Measurements from ENCODE around the gene CYP26A1.

Gene CYP26A1

DNA sequence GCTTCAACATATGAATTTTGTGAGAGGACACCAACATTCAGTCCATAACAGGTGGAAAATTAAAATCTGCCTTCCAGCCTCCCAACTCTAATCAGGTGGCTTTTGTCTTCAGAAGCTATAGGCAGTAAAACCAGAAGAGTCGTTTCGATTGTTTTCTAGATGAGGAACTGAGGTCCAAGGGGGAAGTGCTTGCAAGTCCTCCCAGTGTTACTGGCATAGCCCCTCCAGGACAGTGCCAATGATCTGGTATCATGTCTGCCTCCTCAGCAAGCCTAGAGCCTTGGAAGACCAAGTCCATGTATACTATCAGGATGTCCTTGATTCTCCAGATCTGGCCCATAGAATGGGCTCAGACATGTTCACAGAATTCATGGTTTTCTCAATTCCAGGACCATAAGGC, 16.9 kb downstream of the CYP26A1 start:
- no peak overlapping the region for H3K4me3 ChIP-seq (ENCODE audit: low read length)
- H3K4me2 ChIP-seq (ENCODE audit: low read length) = no peak overlapping the region
- no peaks in the 10 kb centered on the region for H3K27me3 ChIP-seq (ENCODE audit: low read depth, low read length)
- H3K27ac ChIP-seq (ENCODE audit: low read length) = no peak overlapping the region
- no peaks in the 10 kb centered on the region for H3K79me2 ChIP-seq (ENCODE audit: low read length)
- no peak overlapping the region for H2AFZ ChIP-seq (ENCODE audit: low read depth, low read length)
- no peaks in the 10 kb centered on the region for H3K4me1 ChIP-seq (ENCODE audit: low read length)
- no peak overlapping the region for H3K9ac ChIP-seq (ENCODE audit: low read length)
- H3K36me3 ChIP-seq (replicated peaks; ENCODE audit: low read depth, low read length) = no peaks in the 10 kb centered on the region
- H3K9me3 ChIP-seq (ENCODE audit: insufficient read depth, low read length) = no peaks in the 10 kb centered on the region
- TF ChIP-seq EZH2phosphoT487 (IDR thresholded peaks at IDR 0.05; ENCODE audit: low read depth) = no peak
- TF ChIP-seq, protein P1, sequence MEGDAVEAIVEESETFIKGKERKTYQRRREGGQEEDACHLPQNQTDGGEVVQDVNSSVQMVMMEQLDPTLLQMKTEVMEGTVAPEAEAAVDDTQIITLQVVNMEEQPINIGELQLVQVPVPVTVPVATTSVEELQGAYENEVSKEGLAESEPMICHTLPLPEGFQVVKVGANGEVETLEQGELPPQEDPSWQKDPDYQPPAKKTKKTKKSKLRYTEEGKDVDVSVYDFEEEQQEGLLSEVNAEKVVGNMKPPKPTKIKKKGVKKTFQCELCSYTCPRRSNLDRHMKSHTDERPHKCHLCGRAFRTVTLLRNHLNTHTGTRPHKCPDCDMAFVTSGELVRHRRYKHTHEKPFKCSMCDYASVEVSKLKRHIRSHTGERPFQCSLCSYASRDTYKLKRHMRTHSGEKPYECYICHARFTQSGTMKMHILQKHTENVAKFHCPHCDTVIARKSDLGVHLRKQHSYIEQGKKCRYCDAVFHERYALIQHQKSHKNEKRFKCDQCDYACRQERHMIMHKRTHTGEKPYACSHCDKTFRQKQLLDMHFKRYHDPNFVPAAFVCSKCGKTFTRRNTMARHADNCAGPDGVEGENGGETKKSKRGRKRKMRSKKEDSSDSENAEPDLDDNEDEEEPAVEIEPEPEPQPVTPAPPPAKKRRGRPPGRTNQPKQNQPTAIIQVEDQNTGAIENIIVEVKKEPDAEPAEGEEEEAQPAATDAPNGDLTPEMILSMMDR (IDR thresholded peaks at IDR 0.05; ENCODE audit: low read depth, low read length) = no peak
- no peaks in the 10 kb centered on the region for H4K20me1 ChIP-seq (ENCODE audit: insufficient read depth, low read length)

DNA sequence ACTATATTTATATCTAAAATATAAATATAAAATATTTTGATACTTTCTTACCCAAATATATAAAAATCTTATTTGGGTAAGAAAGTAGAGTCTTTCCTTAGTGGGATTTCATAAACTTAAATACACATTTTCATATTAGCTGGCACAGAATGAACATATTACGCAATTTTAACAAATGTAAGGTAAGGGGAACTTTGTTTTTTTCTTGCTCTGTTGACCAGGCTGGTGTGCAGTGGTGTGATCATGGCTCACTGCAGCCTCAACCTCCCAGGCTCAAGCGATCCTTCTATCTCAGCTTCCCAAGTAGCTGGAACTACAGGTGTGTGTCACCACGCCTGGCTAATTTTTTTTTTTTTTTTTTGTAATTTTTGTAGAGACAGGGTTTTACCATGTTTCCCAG, 18.3 kb downstream of the CYP26A1 start:
- no peak overlapping the region for H2AFZ ChIP-seq (ENCODE audit: low read depth, low read length)
- H3K36me3 ChIP-seq (replicated peaks; ENCODE audit: low read depth, low read length) = no peaks in the 10 kb centered on the region
- H3K9me3 ChIP-seq (ENCODE audit: insufficient read depth, low read length) = no peaks in the 10 kb centered on the region
- H3K4me3 ChIP-seq (ENCODE audit: low read length) = no peak overlapping the region
- H3K79me2 ChIP-seq (ENCODE audit: low read length) = no peaks in the 10 kb centered on the region
- H3K27ac ChIP-seq (ENCODE audit: low read length) = no peak overlapping the region
- no peaks in the 10 kb centered on the region for H3K4me1 ChIP-seq (ENCODE audit: low read length)
- H3K4me2 ChIP-seq (ENCODE audit: low read length) = no peak overlapping the region
- H3K9ac ChIP-seq (ENCODE audit: low read length) = no peak overlapping the region
- no peak for TF ChIP-seq EZH2phosphoT487 (IDR thresholded peaks at IDR 0.05; ENCODE audit: low read depth)
- TF ChIP-seq, protein P1 (IDR thresholded peaks at IDR 0.05; ENCODE audit: low read depth, low read length) = no peak
- no peaks in the 10 kb centered on the region for H3K27me3 ChIP-seq (ENCODE audit: low read depth, low read length)
- H4K20me1 ChIP-seq (ENCODE audit: insufficient read depth, low read length) = no peaks in the 10 kb centered on the region

DNA sequence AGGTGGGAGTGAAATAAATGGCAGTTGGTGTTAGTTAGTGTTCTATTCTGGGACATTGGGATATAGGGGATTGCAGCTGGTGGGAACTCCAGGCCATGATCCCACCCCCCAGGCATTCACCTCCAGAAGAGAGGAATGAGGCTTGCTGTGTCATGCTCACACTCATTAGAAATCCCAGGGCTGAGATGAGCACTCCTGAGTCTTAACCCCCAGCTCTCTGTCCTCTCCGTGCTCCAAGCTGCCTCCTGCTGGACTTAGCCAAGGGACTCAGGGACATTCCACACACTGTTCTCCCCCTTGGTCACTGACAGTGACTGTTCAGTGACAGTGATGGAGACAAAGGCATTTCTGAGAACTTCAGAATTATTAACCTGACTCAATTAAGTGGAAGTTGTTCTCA, 21.5 kb downstream of the CYP26A1 start:
- TF ChIP-seq, protein P1 (IDR thresholded peaks at IDR 0.05; ENCODE audit: low read depth, low read length) = no peak
- TF ChIP-seq EZH2phosphoT487 (IDR thresholded peaks at IDR 0.05; ENCODE audit: low read depth) = no peak
- no peak overlapping the region for H3K4me3 ChIP-seq (ENCODE audit: low read length)
- no peaks in the 10 kb centered on the region for H3K4me1 ChIP-seq (ENCODE audit: low read length)

DNA sequence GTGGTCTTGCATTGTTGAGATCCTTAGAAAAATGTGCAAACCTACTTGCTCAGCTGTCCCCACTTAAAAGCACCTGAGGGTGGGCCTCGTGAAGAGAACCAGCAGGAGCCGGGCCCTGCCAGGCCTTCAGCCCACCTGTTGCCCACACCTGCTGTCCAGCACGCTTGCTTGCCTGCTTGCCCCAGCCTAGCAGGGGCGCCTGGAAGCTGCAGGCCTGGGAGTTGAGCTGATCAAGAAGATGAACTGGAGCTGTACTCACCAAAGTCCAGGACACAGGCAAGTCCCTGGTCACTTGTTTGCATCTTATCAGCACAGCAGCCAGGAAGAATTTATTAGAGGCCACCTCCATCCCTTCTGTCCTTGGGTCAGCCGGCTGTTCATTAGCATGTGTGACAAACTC, 23.2 kb downstream of the CYP26A1 start:
- Histone ChIP-seq H4K20me1 (ENCODE audit: insufficient read depth, low read length) (no peaks in the 10 kb centered on the region), H3K79me2 (ENCODE audit: low read length) (no peaks in the 10 kb centered on the region), H3K27me3 (ENCODE audit: low read depth, low read length) (no peaks in the 10 kb centered on the region), H3K4me1 (ENCODE audit: low read length) (no peaks in the 10 kb centered on the region), H3K4me3 (ENCODE audit: low read length) (no peak overlapping the region), H3K36me3 (replicated peaks; ENCODE audit: low read depth, low read length) (no peaks in the 10 kb centered on the region), H3K9me3 (ENCODE audit: insufficient read depth, low read length) (no peaks in the 10 kb centered on the region), H2AFZ (ENCODE audit: low read depth, low read length) (no peak overlapping the region), H3K27ac (ENCODE audit: low read length) (no peak overlapping the region), H3K9ac (ENCODE audit: low read length) (no peak overlapping the region), H3K4me2 (ENCODE audit: low read length) (no peak overlapping the region)
- no peak for TF ChIP-seq EZH2phosphoT487 (IDR thresholded peaks at IDR 0.05; ENCODE audit: low read depth)
- TF ChIP-seq, protein P1 (IDR thresholded peaks at IDR 0.05; ENCODE audit: low read depth, low read length) = no peak

More for the DNA sequence above, 21.5 kb downstream of the CYP26A1 start:
- H4K20me1 ChIP-seq (ENCODE audit: insufficient read depth, low read length) = no peaks in the 10 kb centered on the region
- no peak overlapping the region for H3K9ac ChIP-seq (ENCODE audit: low read length)
- no peaks in the 10 kb centered on the region for H3K9me3 ChIP-seq (ENCODE audit: insufficient read depth, low read length)
- no peaks in the 10 kb centered on the region for H3K27me3 ChIP-seq (ENCODE audit: low read depth, low read length)
- H3K4me2 ChIP-seq (ENCODE audit: low read length) = no peak overlapping the region
- no peak overlapping the region for H2AFZ ChIP-seq (ENCODE audit: low read depth, low read length)
- H3K36me3 ChIP-seq (replicated peaks; ENCODE audit: low read depth, low read length) = no peaks in the 10 kb centered on the region
- H3K79me2 ChIP-seq (ENCODE audit: low read length) = no peaks in the 10 kb centered on the region
- no peak overlapping the region for H3K27ac ChIP-seq (ENCODE audit: low read length)
